T1000 (cell line): ENCODE data around the gene POP4.
"Not testable (repeated sequence)": the region's sequence is repeated elsewhere in the genome, so short reads cannot be mapped to it uniquely, and the experiment has no call there.

Experiments used
- DNase-seq: peaks from one replicate; lab custom pipeline; 2025; ENCODE audit warnings: mixed read lengths; lab: John Stamatoyannopoulos, UW

The POP4 gene

GRCh38 chr19:29612121-29612520, 6.0 kb downstream of the POP4 start:
- DNase-seq, result no peak

DNA sequence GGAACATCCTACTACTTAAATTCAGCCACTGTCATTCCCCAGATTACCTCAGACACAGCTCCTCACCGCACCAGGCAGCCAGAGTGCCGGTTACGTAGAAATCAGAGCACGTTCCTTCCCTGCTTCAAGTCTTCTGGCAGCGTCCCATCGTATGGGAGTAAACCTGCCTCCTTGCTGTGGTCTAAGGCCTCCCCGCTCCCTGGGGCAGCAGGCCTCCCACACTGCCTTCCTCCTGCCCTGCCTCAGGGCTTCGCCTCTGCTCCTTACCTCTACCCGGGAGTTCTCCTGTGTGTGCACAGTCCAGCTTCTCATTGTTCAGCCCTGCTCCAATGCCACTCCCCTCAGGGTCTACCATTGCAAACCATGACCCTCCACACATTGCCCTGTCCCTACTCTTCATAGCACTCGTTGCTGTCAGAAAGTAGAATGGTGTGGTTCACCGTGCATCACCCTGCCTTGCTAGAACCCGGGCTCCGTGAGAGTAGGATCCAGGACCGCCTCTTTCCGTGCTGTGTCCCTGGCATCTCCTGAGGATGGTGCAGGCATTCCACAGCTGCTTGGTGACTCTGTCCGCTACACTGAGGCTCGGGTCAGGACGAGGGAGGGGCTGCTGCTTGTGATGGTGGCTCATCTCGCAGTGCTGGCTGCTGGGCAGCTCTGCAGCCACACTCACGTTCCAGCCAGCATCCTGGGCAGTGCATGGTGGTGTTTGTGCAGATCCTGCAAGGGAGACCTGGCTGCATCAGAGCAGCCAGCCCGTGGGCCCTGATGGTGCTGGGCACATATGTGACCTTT, 6.9 kb downstream of the POP4 start:
- DNase-seq, result no peak

DNA sequence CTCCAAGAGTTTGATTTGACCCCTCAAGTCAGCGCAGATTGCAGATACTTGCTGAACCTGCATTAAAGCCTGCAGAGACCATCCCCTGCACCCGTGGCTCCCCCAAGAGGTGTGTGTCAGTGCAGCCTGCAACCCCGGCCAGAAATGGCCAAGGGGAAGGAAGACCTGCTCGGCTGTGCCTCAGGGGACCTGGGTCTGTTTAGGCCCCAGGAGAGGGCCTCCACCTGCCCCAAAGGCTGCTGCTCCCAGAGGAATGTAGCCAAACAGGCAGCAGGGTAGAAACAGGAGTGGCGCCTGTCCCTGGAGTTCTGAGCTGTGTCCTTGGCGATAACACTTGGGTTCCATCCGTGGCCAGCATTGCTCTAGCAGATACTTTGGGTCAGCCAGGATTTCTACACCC, 8.0 kb downstream of the POP4 start:
- DNase-seq, result no peak

DNA sequence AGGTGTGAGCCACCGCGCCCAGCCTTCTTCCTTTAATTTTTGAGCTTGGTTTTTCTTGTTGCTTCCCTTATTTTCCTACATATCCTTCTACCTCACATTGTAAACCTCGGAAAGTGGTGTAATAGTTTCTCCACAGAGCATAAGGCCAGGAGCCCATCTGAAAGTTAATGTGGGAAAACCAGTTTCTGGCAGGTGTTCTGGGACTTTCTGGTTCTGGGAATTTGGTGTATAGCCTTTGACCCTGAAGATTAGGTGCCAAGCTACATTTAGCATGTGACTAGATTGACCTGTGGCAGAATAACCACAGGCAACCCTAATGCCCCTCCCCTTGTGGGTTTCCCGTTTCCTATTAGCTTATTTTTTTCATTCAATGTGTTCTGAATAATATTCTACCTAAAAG, 8.7 kb downstream of the POP4 start:
- DNase-seq, result no peak

DNA sequence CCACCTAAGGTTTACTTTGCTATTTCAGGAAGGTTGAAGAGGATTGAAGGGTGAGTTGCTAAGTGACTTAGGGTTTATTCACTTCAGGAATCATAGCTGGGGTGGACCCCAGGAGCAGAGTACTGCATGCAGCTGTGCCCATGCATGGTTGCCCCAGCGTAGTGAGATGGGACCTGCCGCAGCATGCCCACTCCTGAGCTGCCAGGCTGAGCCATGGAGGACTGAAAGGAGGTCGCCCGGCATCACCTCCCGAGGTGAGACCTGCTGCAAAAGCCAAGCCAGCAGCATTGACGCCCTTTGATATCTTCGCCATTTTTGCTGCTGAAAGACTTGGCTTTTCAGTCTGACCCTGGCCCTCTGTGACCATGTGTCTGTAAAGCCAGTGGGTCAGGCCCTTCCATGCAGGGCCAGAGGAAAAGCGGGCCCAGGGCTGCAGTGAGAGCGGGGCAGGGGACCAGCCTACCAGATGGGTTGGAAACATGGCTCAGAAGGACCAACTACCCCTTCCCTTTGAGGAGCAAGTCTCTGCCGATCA, 9.9 kb downstream of the POP4 start:
- DNase-seq, result no peak

- no peak for DNase-seq
Observed at GRCh38 chr19:29616541-29616940, 10.5 kb downstream of the POP4 start.

GRCh38 chr19:29617366-29618266, 11.5 kb downstream of the POP4 start:
- no peak for DNase-seq

GRCh38 chr19:29618434-29618833, 12.4 kb downstream of the POP4 start:
- DNase-seq, result no peak

- DNase-seq, result no peak
Observed at GRCh38 chr19:29618871-29619270, 12.8 kb downstream of the POP4 start.

GRCh38 chr19:29620931-29621351, 14.9 kb downstream of the POP4 start:
- no peak for DNase-seq

DNA sequence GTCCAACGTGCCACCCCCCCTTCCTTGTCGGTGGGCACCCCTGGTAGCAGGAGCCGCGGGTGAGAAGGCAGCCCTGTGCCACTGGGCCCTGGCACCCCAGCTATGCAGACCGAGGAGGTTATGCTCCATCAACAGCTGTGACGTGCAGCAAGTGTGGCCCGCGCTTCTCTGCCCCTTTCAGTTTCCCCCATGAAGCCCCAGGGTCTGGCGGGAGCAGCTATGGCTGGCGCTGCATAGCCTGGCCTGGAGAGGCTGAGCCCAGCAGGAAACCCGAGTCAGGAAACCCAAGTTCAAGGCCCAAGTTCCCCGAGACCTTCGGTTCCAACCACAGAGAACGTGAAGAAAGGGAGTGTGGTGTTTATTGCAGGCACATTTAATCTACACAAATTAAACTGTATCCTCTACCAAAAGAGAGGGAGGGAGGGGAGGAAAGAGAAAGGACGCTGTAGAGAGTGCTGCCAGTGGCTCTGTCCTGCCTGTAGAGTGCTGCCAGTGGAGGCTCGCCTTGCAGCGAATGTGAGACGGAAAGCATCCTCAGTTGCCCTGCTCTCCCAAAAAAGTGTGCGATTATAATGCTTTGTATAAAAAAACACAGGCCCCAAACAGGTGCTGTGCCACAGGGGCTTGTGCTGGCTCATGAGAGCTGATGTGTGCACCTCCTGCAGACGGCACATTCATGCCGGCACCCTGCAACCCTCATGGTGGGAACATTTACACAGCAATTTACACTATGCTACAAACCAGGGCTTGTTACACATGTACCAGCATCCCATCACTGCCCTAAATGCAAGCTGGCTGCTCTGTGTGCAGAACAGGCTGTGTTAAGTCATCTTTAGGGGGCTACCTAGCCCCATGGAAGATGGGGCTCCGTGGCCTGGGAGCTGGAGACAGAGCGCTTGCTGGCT, 16.3 kb downstream of the POP4 start:
- DNase-seq, result peak; percentile 6

DNA sequence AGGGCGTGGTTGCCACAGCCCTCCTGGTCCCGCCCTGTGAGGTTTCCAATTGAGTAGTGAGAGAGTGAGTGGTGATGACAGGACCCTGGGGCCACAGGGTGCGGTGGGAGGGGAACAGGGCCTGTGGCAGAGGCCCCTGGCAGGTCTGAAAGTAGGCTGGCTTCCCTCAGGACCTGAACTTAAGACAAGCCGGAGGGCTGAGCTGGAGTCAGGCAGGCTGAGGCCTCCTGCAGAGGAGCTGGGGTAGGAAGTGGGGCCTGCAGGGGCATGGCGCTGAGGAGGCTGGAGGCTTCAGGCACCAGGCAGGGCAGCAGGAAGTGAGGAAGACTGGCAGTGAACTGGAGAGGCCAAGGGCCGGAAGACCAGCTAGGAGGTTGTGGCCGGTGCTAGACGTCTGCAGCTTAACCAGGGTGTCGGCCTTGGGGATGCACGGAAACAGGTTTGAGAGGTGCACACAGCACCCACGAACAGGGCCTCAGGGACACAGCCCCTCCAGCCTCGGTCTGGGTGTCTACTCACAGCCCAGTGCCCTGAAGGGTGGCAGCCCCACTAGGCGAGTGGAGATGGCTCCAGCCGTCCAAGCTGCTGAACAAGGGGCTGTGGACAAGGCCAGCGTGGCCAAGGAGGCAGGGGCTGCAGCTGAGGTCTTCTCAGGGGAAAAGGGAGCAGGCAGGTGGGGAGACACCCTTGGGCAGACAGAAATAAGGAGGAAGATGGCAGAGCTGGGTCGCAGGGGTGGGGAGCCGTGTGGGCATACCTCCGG, 17.8 kb downstream of the POP4 start:
- no peak for DNase-seq

- no peak for DNase-seq
Observed at GRCh38 chr19:29624489-29625185, 18.6 kb downstream of the POP4 start.

DNA sequence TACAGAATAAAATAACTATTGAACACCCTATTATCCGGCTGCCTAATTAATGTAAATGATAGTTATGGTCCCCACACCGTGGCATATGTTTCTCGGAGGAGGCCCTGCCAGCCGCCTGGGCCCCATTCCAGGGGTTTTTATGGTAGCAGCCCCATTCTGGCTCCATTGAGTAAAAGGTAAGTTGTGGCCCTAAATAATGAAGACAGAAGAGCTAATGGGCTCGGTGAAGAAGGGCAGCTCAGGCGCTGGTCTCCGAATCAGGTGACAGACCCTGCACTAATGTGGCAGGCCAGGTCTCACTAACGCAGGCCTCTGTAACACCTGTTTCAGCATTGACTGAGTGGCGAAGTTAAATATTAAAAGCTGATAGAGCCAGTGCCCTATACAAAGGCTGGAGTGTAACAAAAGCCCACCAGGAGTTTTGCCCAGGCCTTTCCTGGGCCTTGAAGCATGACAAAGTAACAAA, 19.1 kb downstream of the POP4 start:
- DNase-seq, result no peak

DNA sequence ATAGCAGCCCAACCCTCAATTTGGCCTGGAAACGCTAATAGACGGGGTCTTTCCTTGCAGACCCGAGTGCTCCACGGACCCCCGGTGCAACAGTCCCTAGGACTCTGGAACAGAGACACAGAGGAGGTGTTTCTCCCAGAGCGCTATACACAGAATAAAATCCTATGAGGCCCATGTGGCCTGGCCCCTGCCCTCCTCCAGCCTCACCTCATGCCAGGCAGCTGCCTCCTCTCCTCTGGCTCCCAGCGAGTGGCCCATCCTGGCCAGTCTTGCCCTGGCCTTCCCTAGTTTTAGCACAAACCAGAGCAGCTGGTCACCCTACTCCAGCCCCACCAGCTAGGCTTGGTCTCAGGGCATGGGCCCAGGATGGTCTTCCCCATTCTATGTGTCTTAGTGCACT, 20.3 kb downstream of the POP4 start:
- DNase-seq, result no peak

DNA sequence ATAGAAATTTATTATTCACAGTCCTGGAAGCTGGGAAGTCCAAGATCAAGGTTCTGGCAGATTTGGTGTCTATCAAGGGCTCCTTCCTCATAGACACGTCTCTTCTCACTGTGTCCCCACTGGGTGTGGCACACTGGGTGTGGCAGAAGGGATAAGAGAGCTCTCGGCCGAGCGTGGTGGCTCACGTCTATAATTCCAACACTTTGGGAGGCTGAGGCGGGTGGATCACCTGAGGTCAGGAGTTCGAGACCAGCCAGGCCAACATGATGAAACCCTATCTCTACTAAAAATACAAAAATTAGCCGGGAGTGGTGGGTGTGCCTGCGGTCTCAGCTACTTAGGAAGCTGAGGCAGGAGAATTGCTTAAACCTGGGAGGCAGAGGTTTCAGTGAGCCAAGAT, 20.7 kb downstream of the POP4 start:
- not testable (repeated sequence) for DNase-seq

- no peak for DNase-seq
Observed at GRCh38 chr19:29628661-29629385, 22.7 kb downstream of the POP4 start.

- DNase-seq, result no peak
Observed at GRCh38 chr19:29629836-29630534, 23.9 kb downstream of the POP4 start.

DNA sequence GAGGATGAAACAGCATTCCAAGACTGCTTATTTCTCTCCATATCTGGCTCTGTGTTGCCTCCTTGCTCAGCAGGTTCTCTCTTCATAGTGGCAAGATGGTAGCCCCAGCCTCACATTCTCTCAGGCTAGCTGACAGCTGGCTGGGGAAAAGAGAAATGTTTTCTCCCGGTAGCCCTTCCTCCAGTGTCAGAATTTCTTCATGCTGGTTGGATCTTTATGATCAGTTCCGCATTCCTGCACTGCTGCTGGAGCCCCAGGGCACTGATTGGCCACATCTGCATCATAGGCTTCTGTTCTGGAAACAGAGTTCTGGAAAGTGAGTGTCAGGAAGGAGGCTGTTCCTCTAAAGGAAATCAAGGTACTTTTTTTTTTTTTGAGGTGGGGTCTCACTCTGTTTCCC, 24.6 kb downstream of the POP4 start:
- DNase-seq, result no peak
